ENCODE data around the gene PIK3R5. TPM values are rescaled to one million over a fixed set of nuclear protein-coding genes. Genes with fewer than 3 reads are reported as not detected.

PIK3R5 gene
- total RNA-seq, 4 donors from 2014 or later: 1.6 to 12.0 (median 8.4) TPM

DNA sequence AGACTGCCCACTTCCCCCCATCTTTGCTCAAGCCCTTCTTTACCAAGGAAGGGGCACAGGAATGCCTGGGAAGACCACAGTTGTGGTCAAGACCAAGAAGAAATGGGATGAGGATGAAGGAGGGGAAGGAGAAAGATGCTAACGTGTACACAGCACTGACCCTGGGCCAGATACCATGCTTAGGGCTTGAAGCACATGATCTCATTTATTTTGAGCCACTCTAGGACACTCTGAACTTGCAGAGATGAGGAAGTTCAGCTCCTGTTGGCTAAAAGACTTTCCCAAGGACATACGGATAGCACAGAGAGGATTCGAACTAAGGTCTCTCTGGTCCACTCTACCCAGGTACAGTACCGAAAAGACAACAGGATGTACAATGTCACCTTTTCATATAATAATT is 42.6 kb downstream of the PIK3R5 start:
- Histone ChIP-seq H3K9me3 (peaks cover 0 to 5% of the 10 kb centered on the region in 2 donors), H3K27me3 (no peaks in the 10 kb centered on the region), H3K36me3 (no peaks in the 10 kb centered on the region), H3K4me1 (no peaks in the 10 kb centered on the region), H3K4me3 (no peak overlapping the region), H3K27ac (no peak overlapping the region)
- no peak for DNase-seq
- TF ChIP-seq, protein P1, sequence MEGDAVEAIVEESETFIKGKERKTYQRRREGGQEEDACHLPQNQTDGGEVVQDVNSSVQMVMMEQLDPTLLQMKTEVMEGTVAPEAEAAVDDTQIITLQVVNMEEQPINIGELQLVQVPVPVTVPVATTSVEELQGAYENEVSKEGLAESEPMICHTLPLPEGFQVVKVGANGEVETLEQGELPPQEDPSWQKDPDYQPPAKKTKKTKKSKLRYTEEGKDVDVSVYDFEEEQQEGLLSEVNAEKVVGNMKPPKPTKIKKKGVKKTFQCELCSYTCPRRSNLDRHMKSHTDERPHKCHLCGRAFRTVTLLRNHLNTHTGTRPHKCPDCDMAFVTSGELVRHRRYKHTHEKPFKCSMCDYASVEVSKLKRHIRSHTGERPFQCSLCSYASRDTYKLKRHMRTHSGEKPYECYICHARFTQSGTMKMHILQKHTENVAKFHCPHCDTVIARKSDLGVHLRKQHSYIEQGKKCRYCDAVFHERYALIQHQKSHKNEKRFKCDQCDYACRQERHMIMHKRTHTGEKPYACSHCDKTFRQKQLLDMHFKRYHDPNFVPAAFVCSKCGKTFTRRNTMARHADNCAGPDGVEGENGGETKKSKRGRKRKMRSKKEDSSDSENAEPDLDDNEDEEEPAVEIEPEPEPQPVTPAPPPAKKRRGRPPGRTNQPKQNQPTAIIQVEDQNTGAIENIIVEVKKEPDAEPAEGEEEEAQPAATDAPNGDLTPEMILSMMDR (IDR thresholded peaks at IDR 0.05): no peak
- no peak for TF ChIP-seq POLR2A (IDR thresholded peaks at IDR 0.05)
- intact Hi-C loops (cut with DNase I; ENCODE audit: low total_unique reads): no loop called here

DNA sequence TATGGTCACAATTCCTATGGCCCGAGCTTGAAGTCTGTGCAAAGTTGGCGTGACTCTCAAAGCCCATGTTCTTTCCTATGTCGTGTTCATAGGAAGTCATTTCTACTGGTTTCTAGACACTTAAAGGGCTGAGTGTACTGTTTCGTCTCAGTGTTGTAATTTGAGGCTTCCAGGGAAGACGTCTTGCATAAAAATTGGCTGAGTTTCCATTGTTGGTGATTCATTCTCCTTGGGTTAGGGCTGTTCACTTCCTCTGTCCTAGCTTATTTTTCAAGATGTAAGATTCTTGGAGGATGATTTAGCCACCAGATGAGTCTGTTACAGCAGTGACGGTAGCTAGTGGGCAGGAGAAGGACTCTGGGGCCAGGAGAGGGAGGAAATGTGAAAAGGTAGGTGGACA is 43.1 kb downstream of the PIK3R5 start:
- Histone ChIP-seq H3K9me3 (peaks cover 0 to 4% of the 10 kb centered on the region in 2 donors), H3K27me3 (no peaks in the 10 kb centered on the region), H3K36me3 (no peaks in the 10 kb centered on the region), H3K4me3 (no peak overlapping the region), H3K4me1 (no peaks in the 10 kb centered on the region), H3K27ac (no peak overlapping the region)
- DNase-seq: no peak
- TF ChIP-seq, protein P1 (IDR thresholded peaks at IDR 0.05): no peak
- no peak for TF ChIP-seq POLR2A (IDR thresholded peaks at IDR 0.05)
- intact Hi-C loops (cut with DNase I; ENCODE audit: low total_unique reads): no loop called here

DNA sequence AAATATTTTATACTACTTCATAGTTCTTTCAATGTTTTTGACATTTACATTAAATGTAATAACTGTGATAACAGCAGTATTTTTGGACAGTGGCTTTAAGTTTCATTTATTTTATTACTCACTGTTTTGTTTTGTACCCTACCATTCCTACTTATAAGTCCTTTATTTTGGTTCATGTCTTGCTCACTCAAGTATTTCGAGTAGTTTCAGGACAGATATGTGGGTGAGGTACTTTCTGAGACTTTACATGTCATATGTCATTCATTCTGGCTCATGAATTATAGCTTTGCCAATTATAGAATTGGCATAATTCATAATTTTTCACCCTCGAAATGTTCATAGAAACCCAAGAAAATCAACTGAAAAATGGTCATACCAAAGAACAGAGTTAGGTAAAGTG is 44.4 kb downstream of the PIK3R5 start:
- intact Hi-C loops (cut with DNase I; ENCODE audit: low total_unique reads): no loop called here
- Histone ChIP-seq H3K27ac (no peak overlapping the region), H3K4me3 (no peak overlapping the region), H3K9me3 (no peaks in the 10 kb centered on the region), H3K36me3 (no peaks in the 10 kb centered on the region), H3K4me1 (no peaks in the 10 kb centered on the region), H3K27me3 (no peaks in the 10 kb centered on the region)
- DNase-seq: no peak
- TF ChIP-seq, protein P1 (IDR thresholded peaks at IDR 0.05): no peak
- TF ChIP-seq POLR2A (IDR thresholded peaks at IDR 0.05): no peak

DNA sequence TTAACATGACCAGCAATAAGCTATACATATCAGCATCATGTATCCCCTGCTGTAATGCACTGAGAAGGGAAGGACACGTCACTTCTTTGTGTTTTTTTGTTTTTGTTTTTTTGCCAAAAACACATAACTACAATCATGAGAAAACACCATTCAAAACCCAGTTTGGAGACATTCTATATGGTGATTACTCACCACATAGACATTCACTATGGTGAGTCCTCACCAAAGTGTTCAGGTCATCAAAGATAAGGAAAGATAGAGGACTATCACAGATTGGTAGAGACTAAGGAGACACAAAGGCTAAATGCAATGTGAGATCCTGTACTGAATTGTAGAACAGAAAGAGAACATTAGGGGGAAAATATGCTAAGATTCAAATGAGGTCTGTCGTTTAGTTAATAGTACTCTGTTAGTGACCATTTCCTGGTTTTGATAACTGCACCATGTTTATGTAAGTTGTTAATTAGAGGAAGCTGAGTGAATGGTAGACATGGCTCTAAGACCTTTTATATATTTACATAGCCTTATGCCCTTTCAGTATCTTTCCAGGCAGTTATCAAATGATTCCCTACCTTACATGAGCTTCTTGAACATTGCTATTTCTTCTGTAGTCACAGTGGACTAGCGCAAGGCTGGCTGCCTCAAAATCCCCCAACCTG is 46.6 kb downstream of the PIK3R5 start:
- H3K27me3 ChIP-seq: no peaks in the 10 kb centered on the region
- TF ChIP-seq POLR2A (IDR thresholded peaks at IDR 0.05): no peak
- TF ChIP-seq, protein P1 (IDR thresholded peaks at IDR 0.05): no peak
- H3K9me3 ChIP-seq: no peaks in the 10 kb centered on the region
- H3K4me1 ChIP-seq: no peaks in the 10 kb centered on the region
- H3K27ac ChIP-seq: no peak overlapping the region
- intact Hi-C loops (cut with DNase I; ENCODE audit: low total_unique reads): no loop called here
- no peaks in the 10 kb centered on the region for H3K36me3 ChIP-seq
- no peak for DNase-seq
- no peak overlapping the region for H3K4me3 ChIP-seq

DNA sequence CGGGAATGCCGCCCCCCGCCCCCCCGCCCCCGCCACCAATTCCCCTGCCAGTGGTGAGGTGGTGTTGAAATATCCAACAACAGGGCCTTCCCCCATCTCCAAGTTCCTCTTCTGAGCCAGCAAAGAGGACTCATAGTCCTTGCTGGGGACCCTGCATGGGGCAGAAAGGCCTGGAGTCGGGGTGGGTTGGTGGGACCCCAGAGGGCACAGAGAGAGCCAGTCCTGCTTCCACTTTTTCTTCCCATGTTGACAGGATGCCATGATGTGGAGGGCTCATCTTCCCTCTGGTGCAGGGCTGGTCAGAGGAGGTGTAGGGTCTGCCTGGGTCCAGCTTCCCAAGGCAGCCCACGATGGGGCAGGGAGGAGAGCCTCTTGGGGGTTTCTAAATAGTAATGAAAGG is 49.0 kb downstream of the PIK3R5 start:
- no peaks in the 10 kb centered on the region for H3K36me3 ChIP-seq
- H3K4me1 ChIP-seq: no peaks in the 10 kb centered on the region
- no peak for DNase-seq
- intact Hi-C loops (cut with DNase I; ENCODE audit: low total_unique reads): no loop called here
- H3K4me3 ChIP-seq: no peak overlapping the region
- H3K27me3 ChIP-seq: no peaks in the 10 kb centered on the region
- TF ChIP-seq, protein P1 (IDR thresholded peaks at IDR 0.05): no peak
- TF ChIP-seq POLR2A (IDR thresholded peaks at IDR 0.05): no peak
- H3K9me3 ChIP-seq: no peaks in the 10 kb centered on the region
- H3K27ac ChIP-seq: no peak overlapping the region
